GM12865 (cell line): ENCODE data around the gene DGKI.
"Not testable (repeated sequence)": the region's sequence is repeated elsewhere in the genome, so short reads cannot be mapped to it uniquely, and the experiment has no call there.

Experiments
- DNase-seq: peaks from one replicate; pipeline ENCODE4 v3.0.0; 2010; ENCODE audit warnings: low read depth
- H3K4me3 ChIP-seq: 2 replicates; pipeline ENCODE4 v1.5.1; 2011; ENCODE audit warnings: mild to moderate bottlenecking, low read depth, low read length, control low read depth
- CTCF ChIP-seq: IDR thresholded peaks from 2 replicates; pipeline ENCODE4 v1.5.1; 2011; ENCODE audit warnings: low read length, control low read depth, low read depth, inconsistent platforms; ENCODE audit not compliant: insufficient read depth; ENCODE audit errors: missing control alignments

Gene DGKI

GRCh38 chr7:137715121-137715520 lies 131.7 kb downstream of the DGKI start:
- no peak overlapping the region for H3K4me3 ChIP-seq
- TF ChIP-seq CTCF = no peak
- no peak for DNase-seq

DNA sequence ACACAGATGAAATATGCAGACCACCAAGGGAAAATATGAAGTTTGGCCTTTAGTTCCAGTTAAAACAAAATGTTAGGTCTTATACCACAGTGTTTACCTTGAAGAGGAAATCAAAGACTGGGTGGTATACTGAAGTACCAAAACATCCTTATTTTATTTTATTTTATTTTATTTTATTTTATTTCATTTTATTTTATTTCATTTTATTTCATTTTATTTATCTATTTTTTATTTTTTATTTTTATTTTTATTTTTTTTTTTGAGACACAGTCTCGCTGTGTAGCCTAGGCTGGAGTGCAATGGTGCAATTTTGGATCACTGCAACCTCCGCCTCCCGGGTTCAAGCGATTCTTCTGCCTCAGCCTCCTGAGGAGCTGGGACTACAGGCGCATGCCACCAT lies 140.4 kb downstream of the DGKI start:
- not testable (repeated sequence) for H3K4me3 ChIP-seq, DNase-seq

- no peak for DNase-seq
- no peak overlapping the region for H3K4me3 ChIP-seq
- TF ChIP-seq CTCF = no peak
Observed at GRCh38 chr7:137704723-137705122, 142.1 kb downstream of the DGKI start.

GRCh38 chr7:137703291-137704010 lies 143.3 kb downstream of the DGKI start:
- DNase-seq = no peak
- no peak overlapping the region for H3K4me3 ChIP-seq
- TF ChIP-seq CTCF = no peak

DNA sequence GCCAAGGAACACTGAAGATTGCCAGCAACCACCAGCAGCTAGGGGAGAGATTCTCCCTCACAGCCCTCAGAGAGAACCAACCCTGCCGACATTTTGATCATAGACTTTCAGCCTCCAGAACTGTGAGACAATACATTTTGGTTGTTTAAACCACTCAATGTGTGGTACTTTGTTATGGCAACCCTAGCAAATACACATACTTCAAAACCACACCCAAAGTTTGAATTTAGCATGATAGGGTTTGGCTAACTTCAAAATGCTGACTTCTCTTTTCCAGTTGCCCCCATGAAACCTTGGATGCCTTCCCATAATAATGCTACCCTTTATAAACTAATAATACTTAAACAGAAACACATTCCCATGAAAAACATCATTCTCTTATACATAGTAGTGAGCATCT lies 149.8 kb downstream of the DGKI start:
- no peak overlapping the region for H3K4me3 ChIP-seq
- no peak for DNase-seq
- no peak for TF ChIP-seq CTCF

GRCh38 chr7:137696376-137696775 lies 150.4 kb downstream of the DGKI start:
- DNase-seq = no peak
- TF ChIP-seq CTCF = no peak
- no peak overlapping the region for H3K4me3 ChIP-seq

DNA sequence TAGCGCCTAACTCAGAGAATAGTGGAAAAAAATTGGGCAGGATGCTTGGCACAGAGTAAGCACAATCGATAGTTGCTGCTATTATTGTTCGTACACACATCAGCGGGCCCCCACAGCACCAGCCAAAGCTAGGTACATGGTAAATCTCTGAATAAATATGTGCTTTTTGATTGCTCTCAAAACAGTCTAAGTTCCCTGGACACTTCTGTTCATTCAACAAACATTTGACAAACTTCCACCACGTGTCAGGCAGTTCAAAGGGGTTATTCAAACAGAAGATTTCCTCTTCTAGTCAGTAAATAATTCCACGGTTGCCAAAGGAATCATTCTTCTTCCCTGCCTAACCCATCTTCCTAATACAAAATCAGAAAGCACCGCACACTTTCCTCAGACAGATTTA lies 150.8 kb downstream of the DGKI start:
- no peak for TF ChIP-seq CTCF
- H3K4me3 ChIP-seq = no peak overlapping the region
- DNase-seq = no peak

DNA sequence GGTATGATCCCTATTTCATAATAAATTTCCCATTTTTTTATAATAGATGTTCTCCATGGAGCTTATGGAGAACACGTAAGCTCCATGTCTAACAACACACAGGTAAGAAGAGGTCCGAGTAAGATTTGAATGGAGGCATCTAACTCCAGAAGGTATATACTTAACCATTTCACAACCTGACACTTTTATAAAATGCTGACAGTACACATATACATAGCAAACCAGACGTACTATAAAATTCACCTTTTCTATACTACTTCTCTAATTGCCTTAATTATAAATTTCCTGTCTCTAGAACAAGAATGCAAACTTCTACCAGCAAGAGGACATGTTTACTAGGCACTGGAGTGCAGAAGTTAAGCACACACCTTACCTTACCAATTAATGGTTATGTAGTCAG lies 151.3 kb downstream of the DGKI start:
- DNase-seq = no peak
- no peak overlapping the region for H3K4me3 ChIP-seq
- no peak for TF ChIP-seq CTCF
